D721Med (cell line): ENCODE measurements around the gene ANKRD31.
"Not testable (repeated sequence)": the region's sequence is repeated elsewhere in the genome, so short reads cannot be mapped to it uniquely, and the experiment has no call there.

Experiments
- DNase-seq: peaks from one replicate; pipeline ENCODE4 v3.0.0; 2011; ENCODE audit warnings: low spot score; ENCODE audit not compliant: insufficient read length
- FAIRE-seq: peaks from 2 replicates; lab custom pipeline; 2011; peaks lifted over from hg19 to GRCh38; lab: Jason Lieb, UNC
- TF ChIP-seq, protein P1 (sequence below): IDR thresholded peaks from 2 replicates; pipeline ENCODE4 v1.5.1; 2012; ENCODE audit warnings: mild to moderate bottlenecking, control low read depth; ENCODE audit not compliant: insufficient read depth; ENCODE audit errors: missing control alignments

ANKRD31 gene

DNA sequence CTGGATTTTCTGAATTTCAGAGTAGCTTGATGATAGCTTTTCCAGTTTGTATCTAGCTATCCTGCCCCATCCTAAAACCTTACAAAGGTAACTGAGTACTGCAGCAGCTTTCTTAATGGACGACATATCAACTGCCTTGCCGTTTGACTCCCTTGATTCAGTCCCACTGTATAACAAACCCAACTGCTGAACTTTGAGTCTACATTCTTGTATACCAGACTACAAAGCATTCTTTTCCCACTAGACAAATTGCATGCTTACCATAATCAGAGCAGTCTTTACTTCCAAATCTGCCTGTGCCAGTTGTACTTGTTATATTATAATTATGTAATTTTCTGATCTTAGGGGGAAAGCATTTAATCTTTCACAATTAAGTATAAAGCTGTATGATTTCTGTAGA, 47.3 kb downstream of the ANKRD31 start:
- FAIRE-seq (no peak), DNase-seq (no peak)
- TF ChIP-seq, protein P1, sequence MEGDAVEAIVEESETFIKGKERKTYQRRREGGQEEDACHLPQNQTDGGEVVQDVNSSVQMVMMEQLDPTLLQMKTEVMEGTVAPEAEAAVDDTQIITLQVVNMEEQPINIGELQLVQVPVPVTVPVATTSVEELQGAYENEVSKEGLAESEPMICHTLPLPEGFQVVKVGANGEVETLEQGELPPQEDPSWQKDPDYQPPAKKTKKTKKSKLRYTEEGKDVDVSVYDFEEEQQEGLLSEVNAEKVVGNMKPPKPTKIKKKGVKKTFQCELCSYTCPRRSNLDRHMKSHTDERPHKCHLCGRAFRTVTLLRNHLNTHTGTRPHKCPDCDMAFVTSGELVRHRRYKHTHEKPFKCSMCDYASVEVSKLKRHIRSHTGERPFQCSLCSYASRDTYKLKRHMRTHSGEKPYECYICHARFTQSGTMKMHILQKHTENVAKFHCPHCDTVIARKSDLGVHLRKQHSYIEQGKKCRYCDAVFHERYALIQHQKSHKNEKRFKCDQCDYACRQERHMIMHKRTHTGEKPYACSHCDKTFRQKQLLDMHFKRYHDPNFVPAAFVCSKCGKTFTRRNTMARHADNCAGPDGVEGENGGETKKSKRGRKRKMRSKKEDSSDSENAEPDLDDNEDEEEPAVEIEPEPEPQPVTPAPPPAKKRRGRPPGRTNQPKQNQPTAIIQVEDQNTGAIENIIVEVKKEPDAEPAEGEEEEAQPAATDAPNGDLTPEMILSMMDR, result no peak

DNA sequence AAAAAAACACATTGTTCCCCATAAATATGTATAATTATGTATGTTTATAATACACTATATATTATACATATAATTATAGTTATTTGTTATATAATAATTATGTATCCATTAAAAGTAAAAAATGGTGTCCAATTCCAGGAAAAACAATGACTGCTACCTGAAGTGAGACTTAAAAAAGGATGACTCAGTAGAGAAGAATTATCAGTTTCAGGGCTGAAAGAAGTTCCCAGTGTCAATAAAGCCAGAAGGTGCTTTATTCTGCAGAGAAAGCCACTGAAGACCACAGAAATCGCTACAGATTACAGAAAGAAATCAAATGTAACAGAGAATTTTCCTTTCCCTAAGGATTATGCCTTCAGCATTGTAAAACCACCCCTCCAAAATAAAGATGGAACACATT, 50.9 kb downstream of the ANKRD31 start:
- DNase-seq (no peak), FAIRE-seq (no peak)
- TF ChIP-seq, protein P1, result no peak

DNA sequence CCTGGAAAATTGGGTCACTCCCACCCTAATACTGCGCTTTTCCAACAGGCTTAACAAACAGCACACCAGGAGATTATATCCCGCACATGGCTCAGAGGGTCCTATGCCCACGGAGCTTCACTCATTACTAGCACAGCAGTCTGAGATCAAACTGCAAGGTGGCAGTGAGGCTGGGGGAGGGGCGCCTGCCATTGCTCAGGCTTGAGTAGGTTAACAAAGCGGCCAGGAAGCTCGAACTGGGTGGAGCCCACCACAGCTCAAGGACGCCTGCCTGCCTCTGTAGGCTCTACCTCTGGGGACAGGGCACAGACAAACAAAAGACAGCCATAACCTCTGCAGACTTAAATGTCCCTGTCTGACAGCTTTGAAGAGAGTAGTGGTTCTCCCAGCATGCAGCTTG, 60.7 kb downstream of the ANKRD31 start:
- not testable (repeated sequence) for FAIRE-seq, DNase-seq

DNA sequence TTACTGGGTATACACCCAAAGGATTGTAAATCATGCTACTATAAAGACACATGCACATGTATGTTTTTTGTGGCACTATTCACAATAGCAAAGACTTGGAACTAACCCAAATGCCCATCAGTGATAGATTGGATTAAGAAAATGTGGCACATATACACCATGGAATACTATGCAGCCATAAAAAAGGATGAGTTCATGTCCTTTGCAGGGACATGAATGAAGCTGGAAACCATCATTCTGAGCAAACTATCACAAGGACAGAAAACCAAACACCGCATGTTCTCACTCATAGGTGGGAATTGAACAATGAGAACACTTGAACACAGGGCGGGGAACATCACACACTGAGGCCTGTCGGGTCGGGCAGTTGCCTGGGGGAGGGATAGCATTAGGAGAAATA, 61.8 kb downstream of the ANKRD31 start:
- DNase-seq, result not testable (repeated sequence)

GRCh38 chr5:75169516-75169915, 67.2 kb downstream of the ANKRD31 start:
- DNase-seq, result no peak
- TF ChIP-seq, protein P1, result no peak
- no peak for FAIRE-seq

More for the DNA sequence above, 61.8 kb downstream of the ANKRD31 start:
- FAIRE-seq, result not testable (repeated sequence)

- FAIRE-seq (peak; percentile 16), DNase-seq (no peak)
- TF ChIP-seq, protein P1, result no peak
Observed at GRCh38 chr5:75168026-75168735, 68.5 kb downstream of the ANKRD31 start.

DNA sequence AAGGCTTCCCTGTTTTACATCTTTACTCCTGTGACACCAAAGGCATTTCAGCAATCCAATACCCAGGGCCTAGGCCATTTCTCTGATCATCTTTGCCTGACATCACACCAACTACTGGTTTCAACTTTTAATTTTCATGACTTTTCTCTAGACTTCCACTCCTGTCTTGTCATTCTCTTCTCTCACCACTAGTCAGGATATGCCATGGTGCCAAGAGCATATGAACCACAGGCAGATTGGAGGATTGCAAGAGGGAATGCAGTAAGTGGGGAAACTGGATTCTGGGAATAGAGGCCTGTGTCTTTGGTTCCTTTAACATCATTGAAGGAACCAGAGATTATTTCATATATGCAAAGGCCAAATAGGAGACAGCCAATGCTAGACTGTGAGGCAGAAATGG, 69.3 kb downstream of the ANKRD31 start:
- no peak for DNase-seq
- TF ChIP-seq, protein P1, result peak; percentile 6
- no peak for FAIRE-seq

DNA sequence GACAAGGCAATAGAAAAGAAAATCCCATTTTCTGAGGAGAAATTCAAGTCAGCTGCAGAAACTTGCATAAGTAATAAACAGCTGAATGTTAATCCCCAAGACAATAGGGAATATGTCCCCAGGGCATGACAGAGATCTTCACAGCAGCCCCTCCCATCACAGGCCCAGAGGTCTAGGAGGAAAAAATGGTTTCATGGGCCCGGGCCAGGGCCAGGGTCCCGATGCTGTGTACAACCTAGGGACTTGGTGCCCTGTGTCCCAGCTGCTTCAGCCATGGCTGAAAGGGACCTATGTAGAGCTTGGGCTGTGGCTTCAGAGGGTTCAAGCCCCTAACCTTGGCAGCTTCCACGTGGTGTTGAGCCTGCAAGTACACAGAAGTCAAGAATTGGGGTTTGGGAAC, 75.2 kb downstream of the ANKRD31 start:
- FAIRE-seq, result not testable (repeated sequence)

GRCh38 chr5:75156585-75156984, 80.1 kb downstream of the ANKRD31 start:
- TF ChIP-seq, protein P1, result peak; percentile 20
- peak; percentile 82 for FAIRE-seq
- DNase-seq, result no peak

More for the DNA sequence above, 75.2 kb downstream of the ANKRD31 start:
- not testable (repeated sequence) for DNase-seq
